K562 (cell line): ENCODE results near the gene UQCRC1. TPM values are rescaled to one million over a fixed set of nuclear protein-coding genes. Genes with fewer than 3 reads are reported as not detected.

ENCODE experiments used
- ARID3B ChIP-seq: fragments of 250-450 bp; sonication (Bioruptor Pico); IDR thresholded peaks from 2 replicates; pipeline ENCODE4 v1.4.0; 2020; ENCODE audit warnings: borderline replicate concordance
- BRF2 ChIP-seq: IDR thresholded peaks from 3 replicates; pipeline ENCODE4 v1.6.1; 2011; ENCODE audit warnings: borderline replicate concordance, mild to moderate bottlenecking; ENCODE audit not compliant: insufficient read length, insufficient read depth
- CBFA2T2 ChIP-seq: fragments of 450-650 bp; conservative IDR thresholded peaks from 2 replicates; pipeline ENCODE4 v1.6.1; 2017; ENCODE audit warnings: mild to moderate bottlenecking
- CLOCK ChIP-seq: fragments of 250-450 bp; sonication (Bioruptor Pico); IDR thresholded peaks from 2 replicates; pipeline ENCODE4 v1.4.0; 2020; ENCODE audit warnings: mild to moderate bottlenecking, moderate library complexity, borderline replicate concordance
- CREM ChIP-seq: IDR thresholded peaks from 2 replicates; pipeline ENCODE4 v1.6.1; 2014; ENCODE audit warnings: antibody characterized with exemption, low read depth
- ELF4 ChIP-seq: fragments of 450-650 bp; formaldehyde crosslinking; IDR thresholded peaks from 2 replicates; pipeline ENCODE4 v1.4.0; 2022; ENCODE audit warnings: missing genetic modification characterization
- HDAC8 ChIP-seq: fragments of 450-650 bp; IDR thresholded peaks from 2 replicates; pipeline ENCODE4 v1.6.1; 2016; ENCODE audit warnings: mild to moderate bottlenecking, missing genetic modification characterization, moderate library complexity, missing compliant biosample characterization
- HMGN3 ChIP-seq: IDR thresholded peaks from 2 replicates; pipeline ENCODE4 v1.6.1; 2011; ENCODE audit warnings: borderline replicate concordance, low read depth, mild to moderate bottlenecking, mixed read lengths, low read length; ENCODE audit not compliant: insufficient read length; ENCODE audit errors: extremely low read depth
- MXI1 ChIP-seq: IDR thresholded peaks from 2 replicates; pipeline ENCODE4 v1.6.1; 2011; ENCODE audit warnings: low read depth, mild to moderate bottlenecking, improper control_type of control experiment, low read length
- NR3C1 ChIP-seq: sonication (generic); formaldehyde crosslinking; IDR thresholded peaks from 2 replicates; pipeline ENCODE4 v1.8.1; 2022; ENCODE audit warnings: missing genetic modification reagents
- POLR3A ChIP-seq: IDR thresholded peaks from 2 replicates; pipeline ENCODE4 v1.6.1; 2011; ENCODE audit warnings: borderline replicate concordance, mild to moderate bottlenecking, moderate library complexity; ENCODE audit not compliant: insufficient read length, insufficient read depth; ENCODE audit errors: extremely low read depth
- SFPQ ChIP-seq: fragments of 200-400 bp; formaldehyde crosslinking; IDR thresholded peaks from 2 replicates; pipeline ENCODE4 v1.6.1; 2017; ENCODE audit warnings: mild to moderate bottlenecking, low read depth, low read length, moderate library complexity
- STAT5B ChIP-seq: fragments of 250-450 bp; sonication (Bioruptor Pico); IDR thresholded peaks from 2 replicates; pipeline ENCODE4 v1.8.0; 2021; ENCODE audit warnings: mild to moderate bottlenecking, inconsistent platforms
- U2AF1 ChIP-seq: fragments of 200-400 bp; formaldehyde crosslinking; optimal IDR thresholded peaks from 2 replicates; pipeline ENCODE3; 2017; ENCODE audit warnings: mild to moderate bottlenecking, low read depth, low read length, moderate library complexity
- ZBTB9 ChIP-seq: fragments of 450-650 bp; formaldehyde crosslinking; IDR thresholded peaks from 2 replicates; pipeline ENCODE4 v1.4.0; 2020; ENCODE audit warnings: mild to moderate bottlenecking, moderate library complexity
- ZNF282 ChIP-seq: sonication (generic); formaldehyde crosslinking; IDR thresholded peaks from 2 replicates; pipeline ENCODE4 v1.8.1; 2023; ENCODE audit warnings: missing genetic modification reagents
- polyA plus RNA-seq, 8 experiments: library from polyadenylated mRNA; depleted of rRNA in 4 of 8; stranded (reverse) in 5 of 8; unstranded in 3 of 8; fragments of >200 nt; fragmentation: Nextera tagmentation in 2 of 8; fragmentation: Illumina TruSeq in 1 of 8; extraction: Ambion mirVana in 2 of 8; extraction: Trizol in 1 of 8; gene quantifications; 2 replicates each; pipeline versions ENCODE4 v1.2.1 to v1.2.3, GENCODE V29; 2011 to 2014; ENCODE audit warnings: inconsistent platforms in 1 of 8, missing spikeins in 1 of 8
- total RNA-seq, 7 experiments: library from RNA; depleted of rRNA in 6 of 7; stranded (reverse); fragments of >200 nt in 6 of 7; fragmentation: Illumina TruSeq in 2 of 7; extraction: Trizol in 2 of 7; gene quantifications; 2 replicates each; pipeline versions ENCODE4 v1.2.1 to v1.2.3, GENCODE V29; 2011 to 2021; ENCODE audit warnings: low replicate concordance in 1 of 7

The UQCRC1 gene
- total and polyA plus RNA-seq, 9 of the 15 experiments (the other 6 are each of a cell fraction or from before 2014, with no cell fraction given) = 125 to 424 (median 268) TPM

- TF ChIP-seq HDAC8 (tag) = no peak
- no peak for TF ChIP-seq BRF2
- no peak for TF ChIP-seq POLR3A
- TF ChIP-seq ZBTB9 (CRISPR knock-in tag) = no peak
- TF ChIP-seq CBFA2T2 = no peak
- no peak for TF ChIP-seq ELF4 (CRISPR knock-in tag)
- TF ChIP-seq ZNF282 (CRISPR knock-in tag) = no peak
- no peak for TF ChIP-seq STAT5B (CRISPR knock-in tag)
- TF ChIP-seq U2AF1 = no peak
- TF ChIP-seq HMGN3 = peak; percentile 65
- no peak for TF ChIP-seq SFPQ
- no peak for TF ChIP-seq CLOCK
- no peak for TF ChIP-seq MXI1
- TF ChIP-seq NR3C1 (CRISPR knock-in tag) = no peak
- peak; percentile 49 for TF ChIP-seq CREM
- no peak for TF ChIP-seq ARID3B (CRISPR knock-in tag)
Observed at GRCh38 chr3:48609088-48610005, at the start of gene UQCRC1 (continued).
